ENCODE data around the gene MMS19.
"Not testable (repeated sequence)": the region's sequence is repeated elsewhere in the genome, so short reads cannot be mapped to it uniquely, and the experiment has no call there.

Gene MMS19

DNA sequence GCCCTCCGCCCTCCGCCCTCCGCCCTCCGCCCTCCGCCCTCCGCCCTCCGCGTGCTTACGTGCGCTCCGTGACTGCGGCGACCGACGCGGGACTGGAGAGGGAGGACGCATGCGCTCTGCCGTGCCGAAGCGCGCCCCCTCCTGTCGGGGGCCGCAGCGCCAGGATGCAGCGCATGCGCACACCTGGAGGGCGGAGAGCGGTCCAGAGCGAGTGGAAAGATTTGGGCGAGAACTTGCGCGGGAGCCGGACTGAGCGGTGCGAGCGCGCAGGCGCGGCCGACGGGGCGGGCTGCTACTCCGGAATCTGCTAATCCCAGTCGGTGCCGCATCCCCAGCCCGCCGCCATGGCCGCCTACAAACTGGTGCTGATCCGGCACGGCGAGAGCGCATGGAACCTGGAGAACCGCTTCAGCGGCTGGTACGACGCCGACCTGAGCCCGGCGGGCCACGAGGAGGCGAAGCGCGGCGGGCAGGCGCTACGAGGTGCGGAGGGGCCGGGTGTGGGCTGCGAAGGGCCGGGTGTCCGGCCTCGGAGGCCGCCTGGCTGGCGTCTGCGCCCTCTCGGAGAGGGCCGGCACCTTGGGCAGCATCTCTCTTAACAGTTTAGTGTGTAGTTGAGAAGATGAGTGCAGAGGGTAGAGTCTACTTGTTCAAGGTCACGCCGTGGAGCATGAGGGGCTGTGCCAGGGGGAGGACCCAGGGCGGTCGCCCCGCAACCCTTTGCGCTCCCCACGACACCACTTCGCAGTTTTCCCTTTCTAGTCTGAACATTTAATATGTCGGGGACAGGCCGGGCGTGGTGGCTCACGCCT is 72.1 kb downstream of the MMS19 start, which contains the start of gene PGAM1:
Gene PGAM1, plus strand, starts transcription at position 228 of the 812 bp plus-strand sequence. Its CDS starts 117 bp downstream, at position 345.
- DNase-seq = peak; percentile 97

DNA sequence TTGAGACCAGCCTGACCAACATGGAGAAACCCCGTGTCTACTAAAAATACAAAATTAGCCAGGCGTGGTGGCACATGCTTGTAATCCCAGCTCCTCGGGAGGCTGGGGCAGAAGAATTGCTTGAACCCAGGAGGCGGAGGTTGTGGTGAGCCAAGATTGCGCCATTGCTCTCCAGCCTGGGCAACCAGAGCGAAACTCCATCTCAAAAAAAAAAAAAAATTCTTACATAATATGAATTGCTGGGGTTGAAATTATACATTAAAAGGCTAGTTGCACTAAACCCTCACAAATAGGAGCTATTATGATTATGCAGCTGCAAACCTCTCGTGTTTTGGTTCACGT is 74.5 kb downstream of the MMS19 start:
- not testable (repeated sequence) for DNase-seq

DNA sequence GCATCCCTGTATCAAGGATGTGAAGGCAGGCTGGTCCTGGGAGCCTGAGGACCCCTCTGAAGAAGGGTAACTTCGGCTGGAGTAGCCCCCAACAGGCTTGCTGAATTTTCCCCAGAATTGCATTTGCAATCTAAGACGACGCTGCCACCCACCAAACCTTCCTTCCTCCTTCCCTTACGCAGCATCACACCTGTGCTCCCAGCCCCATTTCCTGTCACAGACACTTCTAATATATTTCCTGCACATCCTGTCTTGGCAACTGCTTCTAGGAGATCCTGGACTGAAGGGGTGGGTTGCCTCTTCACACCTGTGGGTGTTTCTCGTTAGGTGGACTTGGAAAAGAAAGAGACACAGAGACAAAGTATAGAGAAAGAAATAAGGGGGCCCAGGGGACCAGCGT is 81.7 kb downstream of the MMS19 start:
- DNase-seq = no peak

DNA sequence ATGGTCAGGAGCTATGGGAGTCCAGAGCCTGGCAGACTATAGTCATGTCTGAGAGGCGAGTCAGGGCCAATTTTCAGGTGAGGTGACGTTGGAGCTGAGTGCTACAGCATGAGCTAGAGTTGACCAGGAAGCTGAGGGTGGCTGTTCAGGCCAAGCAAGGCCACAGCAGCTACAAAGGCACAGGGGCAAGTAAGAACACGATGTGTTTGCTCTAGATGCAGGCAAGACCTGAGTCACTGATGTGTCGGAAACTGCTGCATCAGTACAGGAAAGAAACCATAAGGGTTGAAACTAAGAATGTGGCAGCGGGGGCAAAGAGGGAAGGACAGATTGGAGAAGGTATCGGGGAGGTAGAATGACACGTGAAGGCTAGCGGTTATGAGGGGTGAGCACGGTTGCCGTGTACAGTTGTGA is 85.3 kb downstream of the MMS19 start:
- DNase-seq = no peak

DNA sequence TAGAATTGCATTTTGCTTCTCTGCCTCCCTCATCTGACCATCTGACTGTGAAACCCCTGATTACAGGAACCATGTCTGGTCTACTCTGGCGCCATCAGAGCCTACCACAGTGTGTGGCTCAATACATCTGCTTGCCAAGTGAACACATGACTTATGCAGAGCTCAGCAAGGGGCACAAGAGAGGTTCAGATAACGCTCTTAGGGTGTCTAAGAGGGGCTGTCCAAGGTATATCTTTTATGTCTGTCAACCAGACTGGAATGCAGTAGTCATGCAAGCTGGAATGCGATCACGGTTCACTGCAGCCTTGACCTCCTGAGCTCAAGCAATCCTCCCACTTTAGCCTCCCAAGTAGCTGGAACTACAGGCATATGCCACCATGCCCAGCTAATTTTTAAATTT is 86.8 kb downstream of the MMS19 start:
- DNase-seq = no peak

DNA sequence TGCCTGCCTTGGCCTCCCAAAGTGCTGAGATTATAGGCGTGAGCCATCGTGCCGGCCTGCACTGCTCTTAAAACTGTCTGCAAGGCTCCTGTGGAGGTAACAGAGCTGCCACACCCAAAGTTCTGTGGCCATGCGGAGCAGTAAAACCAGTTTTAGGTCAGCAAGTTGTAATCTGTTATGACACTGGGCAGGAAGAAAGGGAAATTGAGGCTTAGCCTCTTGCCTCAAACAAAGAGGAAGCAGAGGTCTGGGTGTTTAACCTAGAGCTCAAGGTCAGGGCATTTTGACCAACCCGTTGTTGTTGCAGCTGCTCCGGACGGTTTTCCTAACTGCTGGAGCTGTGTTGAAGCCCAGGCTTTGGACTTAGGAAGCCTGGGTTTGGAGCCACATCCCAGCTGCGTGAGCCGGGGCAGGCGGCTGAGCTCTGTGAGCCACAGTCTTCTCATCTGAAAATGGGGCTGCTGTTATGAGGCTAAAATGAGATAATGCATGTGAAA is 89.7 kb downstream of the MMS19 start:
- DNase-seq = no peak

Measured in CD4-positive, alpha-beta T cell treated with Interleukin-17A for 1 hour (primary cell).